Activated naive CD8-positive, alpha-beta T cell treated with anti-CD3 and anti-CD28 coated beads, Interleukin-2, amount 50 U/mL, for 24 hours (primary cell): ENCODE results near the gene FOXRED2.
A peak's percentile ranks its signal among the peaks of the same experiment; 100 is the strongest.
"Not testable (repeated sequence)": the region's sequence is repeated elsewhere in the genome, so short reads cannot be mapped to it uniquely, and the experiment has no call there.

Experiments used
- ATAC-seq: fragments of 150-1000 bp; cut with Tn5 transposase; one replicate; pipeline ENCODE4 v1.10.0; 2021
- DNase-seq: peaks from one replicate; pipeline ENCODE4 v3.0.0; 2021
- H3K27ac Mint-ChIP-seq: one replicate; pipeline ENCODE4 v1.8.0; 2021; ENCODE audit warnings: mild to moderate bottlenecking, mixed read lengths
- H3K27me3 Mint-ChIP-seq: one replicate; pipeline ENCODE4 v1.8.0; 2021; ENCODE audit warnings: mixed read lengths
- H3K36me3 Mint-ChIP-seq: one replicate; pipeline ENCODE4 v1.8.0; 2021; ENCODE audit warnings: low read depth, mixed read lengths
- H3K4me1 Mint-ChIP-seq: one replicate; pipeline ENCODE4 v1.8.0; 2021; ENCODE audit warnings: mixed read lengths
- H3K4me3 Mint-ChIP-seq: one replicate; pipeline ENCODE4 v1.8.0; 2021; ENCODE audit warnings: mild to moderate bottlenecking, moderate library complexity, mixed read lengths
- H3K9me3 Mint-ChIP-seq: one replicate; pipeline ENCODE4 v1.8.0; 2021; ENCODE audit warnings: mixed read lengths

Gene FOXRED2

GRCh38 chr22:36533320-36533719 is 26.5 kb upstream of the FOXRED2 start:
- H3K27ac Mint-ChIP-seq: not testable (repeated sequence)

GRCh38 chr22:36532466-36532865 is 25.6 kb upstream of the FOXRED2 start:
- H3K9me3 Mint-ChIP-seq: no peaks in the 10 kb centered on the region
- H3K4me1 Mint-ChIP-seq: peaks cover 9% of the 10 kb centered on the region
- no peak for DNase-seq
- no peak for ATAC-seq
- H3K36me3 Mint-ChIP-seq: peaks cover 14% of the 10 kb centered on the region
- no peak overlapping the region for H3K4me3 Mint-ChIP-seq
- peaks cover 4% of the 10 kb centered on the region for H3K27me3 Mint-ChIP-seq
- no peak overlapping the region for H3K27ac Mint-ChIP-seq

More at GRCh38 chr22:36533320-36533719, 26.5 kb upstream of the FOXRED2 start:
- H3K4me1 Mint-ChIP-seq, H3K27me3 Mint-ChIP-seq, H3K36me3 Mint-ChIP-seq, DNase-seq, H3K4me3 Mint-ChIP-seq, ATAC-seq, H3K9me3 Mint-ChIP-seq: not testable (repeated sequence)

GRCh38 chr22:36528795-36529751 is 22.2 kb upstream of the FOXRED2 start, which contains the start of gene EIF3D:
Gene EIF3D, minus strand, starts transcription at chr22:36529166. Its CDS starts 3,045 bp downstream, at chr22:36526121.
- Mint-ChIP-seq H3K9me3 (no peaks in the 10 kb centered on the region), H3K4me3 (peak within 1 kb of the TSS; percentile 94), H3K27me3 (peaks cover 4% of the 10 kb centered on the region), H3K36me3 (peaks cover 44% of the 10 kb centered on the region), H3K4me1 (peaks cover 32% of the 10 kb centered on the region), H3K27ac (peak within 1 kb of the TSS; percentile 100)
- DNase-seq (peak; percentile 96), ATAC-seq (peak; percentile 96)

- ATAC-seq (no peak), DNase-seq (peak; percentile 20)
- peaks cover 4% of the 10 kb centered on the region for H3K27me3 Mint-ChIP-seq
- H3K27ac Mint-ChIP-seq: peak overlapping the region; percentile 100
- no peaks in the 10 kb centered on the region for H3K9me3 Mint-ChIP-seq
- peaks cover 32% of the 10 kb centered on the region for H3K4me1 Mint-ChIP-seq
- peak overlapping the region; percentile 94 for H3K4me3 Mint-ChIP-seq
- peaks cover 51% of the 10 kb centered on the region for H3K36me3 Mint-ChIP-seq
Observed at GRCh38 chr22:36528341-36528740, 21.5 kb upstream of the FOXRED2 start.

- peaks cover 23% of the 10 kb centered on the region for H3K4me1 Mint-ChIP-seq
- ATAC-seq (no peak), DNase-seq (no peak)
- H3K36me3 Mint-ChIP-seq: peaks cover 81% of the 10 kb centered on the region
- H3K27me3 Mint-ChIP-seq: no peaks in the 10 kb centered on the region
- H3K9me3 Mint-ChIP-seq: no peaks in the 10 kb centered on the region
- no peak overlapping the region for H3K27ac Mint-ChIP-seq
- H3K4me3 Mint-ChIP-seq: no peak overlapping the region
Observed at GRCh38 chr22:36522662-36523061, 15.8 kb upstream of the FOXRED2 start.

GRCh38 chr22:36520423-36520822 is 13.6 kb upstream of the FOXRED2 start:
- Mint-ChIP-seq H3K4me3 (no peak overlapping the region), H3K9me3 (no peaks in the 10 kb centered on the region), H3K27ac (no peak overlapping the region), H3K36me3 (peaks cover 80% of the 10 kb centered on the region), H3K4me1 (peaks cover 4% of the 10 kb centered on the region), H3K27me3 (no peaks in the 10 kb centered on the region)
- DNase-seq (no peak), ATAC-seq (no peak)

GRCh38 chr22:36519906-36520305 is 13.1 kb upstream of the FOXRED2 start:
- H3K27me3 Mint-ChIP-seq, DNase-seq, H3K4me1 Mint-ChIP-seq, ATAC-seq, H3K27ac Mint-ChIP-seq, H3K4me3 Mint-ChIP-seq, H3K9me3 Mint-ChIP-seq: not testable (repeated sequence)
- H3K36me3 Mint-ChIP-seq: peaks cover 82% of the 10 kb centered on the region

GRCh38 chr22:36514766-36515165 is 7.9 kb upstream of the FOXRED2 start:
- Mint-ChIP-seq H3K27ac (no peak overlapping the region), H3K9me3 (no peaks in the 10 kb centered on the region), H3K36me3 (peaks cover 76% of the 10 kb centered on the region), H3K4me3 (no peak overlapping the region), H3K27me3 (no peaks in the 10 kb centered on the region), H3K4me1 (no peaks in the 10 kb centered on the region)
- no peak for DNase-seq
- no peak for ATAC-seq

GRCh38 chr22:36512991-36513390 is 6.2 kb upstream of the FOXRED2 start:
- Mint-ChIP-seq H3K36me3 (peaks cover 65% of the 10 kb centered on the region), H3K4me1 (peaks cover 6% of the 10 kb centered on the region), H3K27ac (no peak overlapping the region), H3K4me3 (no peak overlapping the region), H3K9me3 (no peaks in the 10 kb centered on the region), H3K27me3 (no peaks in the 10 kb centered on the region)
- DNase-seq (no peak), ATAC-seq (no peak)

GRCh38 chr22:36512333-36512732 is 5.5 kb upstream of the FOXRED2 start:
- Mint-ChIP-seq H3K27ac (no peak overlapping the region), H3K27me3 (no peaks in the 10 kb centered on the region), H3K9me3 (no peaks in the 10 kb centered on the region), H3K4me3 (no peak overlapping the region), H3K4me1 (peaks cover 10% of the 10 kb centered on the region), H3K36me3 (peaks cover 65% of the 10 kb centered on the region)
- no peak for DNase-seq
- no peak for ATAC-seq

GRCh38 chr22:36510966-36511881 is 4.4 kb upstream of the FOXRED2 start:
- no peak overlapping the region for H3K27ac Mint-ChIP-seq
- no peaks in the 10 kb centered on the region for H3K27me3 Mint-ChIP-seq
- no peak overlapping the region for H3K4me3 Mint-ChIP-seq
- no peaks in the 10 kb centered on the region for H3K9me3 Mint-ChIP-seq
- peaks cover 54% of the 10 kb centered on the region for H3K36me3 Mint-ChIP-seq
- H3K4me1 Mint-ChIP-seq: peaks cover 15% of the 10 kb centered on the region
- DNase-seq (peak; percentile 33), ATAC-seq (no peak)

GRCh38 chr22:36510384-36510783 is 3.5 kb upstream of the FOXRED2 start:
- H3K36me3 Mint-ChIP-seq: peaks cover 47% of the 10 kb centered on the region
- no peak overlapping the region for H3K27ac Mint-ChIP-seq
- H3K9me3 Mint-ChIP-seq: no peaks in the 10 kb centered on the region
- H3K4me3 Mint-ChIP-seq: no peak overlapping the region
- DNase-seq (no peak), ATAC-seq (no peak)
- H3K27me3 Mint-ChIP-seq: no peaks in the 10 kb centered on the region
- H3K4me1 Mint-ChIP-seq: peaks cover 21% of the 10 kb centered on the region

GRCh38 chr22:36507518-36508010 is 724 bp upstream of the FOXRED2 start:
- Mint-ChIP-seq H3K27ac (peak overlapping the region; percentile 62), H3K4me3 (peak overlapping the region; percentile 75), H3K27me3 (no peaks in the 10 kb centered on the region), H3K4me1 (peaks cover 29% of the 10 kb centered on the region), H3K36me3 (peaks cover 35% of the 10 kb centered on the region), H3K9me3 (no peaks in the 10 kb centered on the region)
- ATAC-seq: no peak
- DNase-seq: no peak

- ATAC-seq (no peak), DNase-seq (no peak)
- peak overlapping the region; percentile 75 for H3K4me3 Mint-ChIP-seq
- H3K36me3 Mint-ChIP-seq: peaks cover 24% of the 10 kb centered on the region
- H3K27ac Mint-ChIP-seq: peak overlapping the region; percentile 62
- H3K9me3 Mint-ChIP-seq: no peaks in the 10 kb centered on the region
- H3K27me3 Mint-ChIP-seq: no peaks in the 10 kb centered on the region
- H3K4me1 Mint-ChIP-seq: peaks cover 29% of the 10 kb centered on the region
Observed at GRCh38 chr22:36505998-36506635, 723 bp downstream of the FOXRED2 start.
